Suprapubic skin (tissue), 3 donors: ENCODE data around the gene SLC25A53.

ENCODE experiments used
- POLR2A ChIP-seq, 2 donors: fragments of 450-650 bp; IDR thresholded peaks; one replicate each; pipeline ENCODE4 v1.6.1; 2017; ENCODE audit warnings: antibody characterized with exemption in 2 of 2, mild to moderate bottlenecking in 2 of 2, moderate library complexity in 2 of 2
- TF ChIP-seq, protein P1 (sequence below), 2 donors: fragments of 200-600 bp in 1 of 2; fragments of 450-650 bp in 1 of 2; sonication (generic) in 1 of 2; IDR thresholded peaks; one replicate each; pipeline ENCODE4 v1.5.1; 2016 to 2019; ENCODE audit warnings: antibody characterized with exemption in 2 of 2, mild to moderate bottlenecking in 1 of 2, moderate library complexity in 1 of 2

DNA sequence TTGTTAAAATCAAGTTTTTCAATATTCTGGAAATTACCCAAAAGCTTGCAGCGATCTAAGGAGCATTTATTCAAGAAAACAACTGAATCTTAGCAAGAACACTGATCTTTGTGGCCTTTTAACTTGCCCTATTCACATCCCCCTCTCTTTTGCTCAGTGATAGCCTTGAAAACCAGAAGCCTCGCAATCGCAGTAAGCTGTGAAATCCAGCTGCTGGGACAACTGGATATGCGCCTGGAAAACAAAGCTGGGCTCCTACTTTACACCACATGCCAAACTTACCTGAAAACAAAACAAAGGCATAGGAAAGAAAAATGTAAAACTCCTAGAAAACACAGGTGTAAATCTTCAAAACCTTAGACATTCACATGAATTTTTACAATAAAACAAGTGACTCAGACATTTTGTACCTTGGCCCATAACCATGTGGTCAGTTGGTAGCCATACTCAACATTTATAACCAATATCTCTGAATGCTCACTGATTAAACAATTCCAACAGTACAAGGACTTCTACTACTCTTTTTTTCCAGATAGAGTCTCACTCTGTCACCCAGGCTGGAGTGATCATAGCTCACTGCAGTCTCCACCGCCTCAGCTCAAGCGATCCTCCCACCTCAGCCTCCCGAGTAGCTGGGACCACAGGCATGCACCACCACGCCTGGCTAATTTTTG lies 15.6 kb downstream of the SLC25A53 start:
- TF ChIP-seq, protein P1, sequence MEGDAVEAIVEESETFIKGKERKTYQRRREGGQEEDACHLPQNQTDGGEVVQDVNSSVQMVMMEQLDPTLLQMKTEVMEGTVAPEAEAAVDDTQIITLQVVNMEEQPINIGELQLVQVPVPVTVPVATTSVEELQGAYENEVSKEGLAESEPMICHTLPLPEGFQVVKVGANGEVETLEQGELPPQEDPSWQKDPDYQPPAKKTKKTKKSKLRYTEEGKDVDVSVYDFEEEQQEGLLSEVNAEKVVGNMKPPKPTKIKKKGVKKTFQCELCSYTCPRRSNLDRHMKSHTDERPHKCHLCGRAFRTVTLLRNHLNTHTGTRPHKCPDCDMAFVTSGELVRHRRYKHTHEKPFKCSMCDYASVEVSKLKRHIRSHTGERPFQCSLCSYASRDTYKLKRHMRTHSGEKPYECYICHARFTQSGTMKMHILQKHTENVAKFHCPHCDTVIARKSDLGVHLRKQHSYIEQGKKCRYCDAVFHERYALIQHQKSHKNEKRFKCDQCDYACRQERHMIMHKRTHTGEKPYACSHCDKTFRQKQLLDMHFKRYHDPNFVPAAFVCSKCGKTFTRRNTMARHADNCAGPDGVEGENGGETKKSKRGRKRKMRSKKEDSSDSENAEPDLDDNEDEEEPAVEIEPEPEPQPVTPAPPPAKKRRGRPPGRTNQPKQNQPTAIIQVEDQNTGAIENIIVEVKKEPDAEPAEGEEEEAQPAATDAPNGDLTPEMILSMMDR (IDR thresholded peaks at IDR 0.05) = no peak
- TF ChIP-seq POLR2A (IDR thresholded peaks at IDR 0.05) = no peak
